Measurements from ENCODE around the gene ACTL6A.

DNA sequence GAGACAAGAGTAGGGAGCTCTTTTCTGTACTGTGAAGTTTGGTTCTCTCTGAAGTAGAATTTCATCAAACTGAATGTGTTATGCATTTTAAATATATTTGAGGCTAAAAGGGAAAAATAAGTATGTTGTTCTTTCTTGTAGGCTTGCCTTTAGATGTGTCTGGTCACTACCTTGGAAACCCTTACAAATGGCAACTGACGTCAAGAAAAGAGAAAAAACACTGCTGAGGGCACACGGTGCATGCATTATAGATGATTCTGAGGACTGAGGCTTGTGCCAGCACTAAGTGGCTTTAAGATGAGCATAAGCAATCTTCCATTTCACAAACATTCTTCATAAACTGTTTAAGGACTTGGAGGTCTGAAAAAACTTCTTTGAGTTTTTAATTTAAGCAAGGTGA lies 31.1 kb upstream of the ACTL6A start:
- TF ChIP-seq, protein P1, sequence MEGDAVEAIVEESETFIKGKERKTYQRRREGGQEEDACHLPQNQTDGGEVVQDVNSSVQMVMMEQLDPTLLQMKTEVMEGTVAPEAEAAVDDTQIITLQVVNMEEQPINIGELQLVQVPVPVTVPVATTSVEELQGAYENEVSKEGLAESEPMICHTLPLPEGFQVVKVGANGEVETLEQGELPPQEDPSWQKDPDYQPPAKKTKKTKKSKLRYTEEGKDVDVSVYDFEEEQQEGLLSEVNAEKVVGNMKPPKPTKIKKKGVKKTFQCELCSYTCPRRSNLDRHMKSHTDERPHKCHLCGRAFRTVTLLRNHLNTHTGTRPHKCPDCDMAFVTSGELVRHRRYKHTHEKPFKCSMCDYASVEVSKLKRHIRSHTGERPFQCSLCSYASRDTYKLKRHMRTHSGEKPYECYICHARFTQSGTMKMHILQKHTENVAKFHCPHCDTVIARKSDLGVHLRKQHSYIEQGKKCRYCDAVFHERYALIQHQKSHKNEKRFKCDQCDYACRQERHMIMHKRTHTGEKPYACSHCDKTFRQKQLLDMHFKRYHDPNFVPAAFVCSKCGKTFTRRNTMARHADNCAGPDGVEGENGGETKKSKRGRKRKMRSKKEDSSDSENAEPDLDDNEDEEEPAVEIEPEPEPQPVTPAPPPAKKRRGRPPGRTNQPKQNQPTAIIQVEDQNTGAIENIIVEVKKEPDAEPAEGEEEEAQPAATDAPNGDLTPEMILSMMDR (IDR thresholded peaks at IDR 0.05; ENCODE audit: borderline replicate concordance, extremely low read depth, low read length, poor library complexity, severe bottlenecking) = no peak
- no peak for TF ChIP-seq EZH2 (IDR thresholded peaks at IDR 0.05; ENCODE audit: borderline replicate concordance, low read depth, low read length, severe bottlenecking)

Measured in DND-41 (cell line).